HG03095 (cell line): Measurements from ENCODE around the gene RBBP9.
"Not testable (repeated sequence)": the region's sequence is repeated elsewhere in the genome, so short reads cannot be mapped to it uniquely, and the experiment has no call there.

Experiments used
- ATAC-seq: cut with Tn5 transposase; IDR thresholded peaks from one replicate; pipeline ENCODE4 v1.9.1; 2021; ENCODE audit warnings: moderate library complexity; ENCODE audit not compliant: unreplicated experiment

Gene RBBP9

GRCh38 chr20:18496740-18497592 is at the start of gene RBBP9:
Gene RBBP9, minus strand, starts transcription at chr20:18497225. Its CDS starts 58 bp downstream, at chr20:18497167.
- ATAC-seq, result peak; percentile 98

DNA sequence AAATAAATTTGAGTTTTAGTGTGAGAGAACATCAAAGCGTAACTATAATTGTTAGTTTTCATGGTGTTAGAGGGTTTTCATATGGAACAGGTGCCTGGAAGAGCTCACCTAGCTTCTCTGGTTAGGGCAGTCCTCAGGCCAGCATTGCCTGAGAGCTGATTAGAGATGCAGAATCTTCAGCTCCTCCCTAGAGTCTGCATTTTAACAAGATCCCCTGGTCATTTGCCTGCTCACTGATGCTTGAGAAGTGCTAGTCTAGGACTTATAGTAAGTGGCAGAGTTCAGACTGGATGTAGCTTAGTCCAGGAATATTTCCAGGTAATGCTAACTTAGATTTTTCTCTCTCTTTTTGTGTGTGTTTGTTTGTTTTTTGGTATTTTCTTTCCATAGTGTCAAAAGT is 48.5 kb upstream of the RBBP9 start:
- no peak for ATAC-seq

GRCh38 chr20:18543932-18544331 is 46.9 kb upstream of the RBBP9 start:
- ATAC-seq, result no peak

GRCh38 chr20:18543216-18543615 is 46.2 kb upstream of the RBBP9 start:
- ATAC-seq, result no peak

DNA sequence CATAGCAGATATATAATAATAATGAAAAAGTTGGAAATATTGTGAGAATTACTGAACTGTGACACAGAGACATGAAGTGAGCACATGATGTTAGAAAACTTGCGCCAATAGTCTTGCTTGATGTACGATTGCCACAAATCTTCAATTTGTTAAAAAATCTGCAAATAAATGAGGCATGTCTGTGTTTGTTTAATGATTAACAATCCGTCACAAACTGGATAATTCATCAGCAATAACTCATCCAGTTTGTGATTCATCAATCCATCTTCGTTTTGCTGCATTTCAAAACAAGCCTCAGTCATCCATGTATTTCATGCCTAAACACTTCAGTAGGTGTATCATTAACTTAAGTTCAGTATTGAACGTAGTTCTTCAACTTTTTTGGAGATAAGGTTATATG is 44.7 kb upstream of the RBBP9 start:
- no peak for ATAC-seq

DNA sequence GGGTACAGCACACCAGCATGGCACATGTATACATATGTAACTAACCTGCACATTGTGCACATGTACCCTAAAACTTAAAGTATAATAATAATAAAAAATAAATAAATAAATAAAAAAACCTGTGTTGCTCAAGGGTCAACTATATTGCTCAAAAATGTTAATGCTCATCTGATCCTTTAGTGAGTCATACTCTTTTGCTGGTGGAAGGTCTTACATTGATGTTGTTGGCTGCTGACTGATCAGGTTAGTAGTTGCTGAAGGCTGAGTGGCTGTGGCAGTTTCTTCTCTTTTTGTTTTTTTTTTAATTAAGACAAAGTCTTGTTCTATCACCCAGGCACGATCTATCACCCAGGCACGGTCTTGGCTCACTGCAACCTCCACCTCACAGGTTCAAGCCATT is 40.6 kb upstream of the RBBP9 start:
- ATAC-seq, result no peak

DNA sequence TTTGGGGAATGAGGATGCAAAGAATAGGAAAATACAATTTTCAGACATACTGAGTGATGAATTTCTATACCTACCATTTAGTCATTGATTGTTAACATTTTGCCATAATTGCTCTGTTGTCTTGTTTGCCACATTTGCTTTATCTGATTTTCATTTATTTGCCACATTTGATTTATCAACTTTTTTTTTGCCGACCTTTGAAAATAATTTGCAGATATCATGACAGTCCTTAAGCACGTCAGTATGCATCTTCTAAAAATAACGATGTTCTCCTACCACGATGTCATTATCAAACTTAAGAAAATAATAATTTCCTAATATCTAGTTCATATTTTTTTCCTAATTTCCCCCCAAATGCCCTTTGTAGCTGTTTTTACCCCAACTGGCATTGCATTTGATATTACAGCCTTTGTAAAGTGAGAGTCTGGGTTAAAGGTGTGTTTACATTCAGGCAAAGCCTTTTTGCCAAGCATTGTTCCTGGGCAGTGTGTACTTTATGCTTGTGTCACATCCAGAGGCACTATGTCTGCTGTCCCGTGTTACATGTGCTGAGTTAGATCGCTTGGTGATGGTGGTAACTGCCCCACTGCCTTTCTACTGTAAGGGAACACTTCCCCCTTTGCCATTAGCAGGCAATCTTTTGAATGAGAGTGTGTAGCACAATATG is 37.1 kb upstream of the RBBP9 start:
- no peak for ATAC-seq

DNA sequence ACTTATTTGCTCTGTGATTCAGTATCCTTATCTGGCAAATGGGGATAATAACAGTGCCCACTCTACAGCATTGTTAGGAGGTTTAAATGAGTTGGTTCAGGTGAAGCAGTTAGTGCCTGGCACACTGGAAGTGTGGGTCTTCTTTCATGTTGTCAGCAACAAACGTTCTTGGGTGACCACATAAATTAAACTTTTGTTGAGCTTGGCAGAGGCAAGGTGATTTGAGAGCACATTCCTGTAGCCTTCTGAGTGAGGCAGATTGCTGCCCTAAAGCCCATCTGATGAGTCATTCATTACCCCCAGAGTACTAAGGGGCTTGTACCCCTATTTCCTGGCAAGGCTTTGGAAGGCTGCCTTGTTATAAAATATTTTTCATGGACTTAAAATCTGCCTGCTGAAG is 36.5 kb upstream of the RBBP9 start:
- ATAC-seq, result no peak

DNA sequence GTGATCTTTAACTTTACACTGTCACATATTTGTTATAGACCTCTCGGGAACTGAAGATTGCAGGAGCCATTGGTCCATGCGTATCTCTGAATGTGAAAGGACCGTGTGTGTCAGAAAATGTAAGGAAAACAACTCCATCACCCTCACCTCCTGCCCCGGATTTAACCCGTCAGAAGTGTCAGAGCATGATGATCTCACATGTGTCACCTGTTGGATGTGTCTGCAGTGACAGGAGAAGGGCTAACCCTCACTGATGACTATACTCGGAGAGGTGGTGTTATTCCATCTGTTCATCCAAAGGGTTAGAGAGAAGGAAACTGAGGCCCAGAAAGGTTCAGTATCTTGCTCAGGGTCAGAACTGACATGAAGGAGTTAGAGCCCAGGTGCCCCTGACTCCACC is 35.6 kb upstream of the RBBP9 start:
- ATAC-seq, result no peak

DNA sequence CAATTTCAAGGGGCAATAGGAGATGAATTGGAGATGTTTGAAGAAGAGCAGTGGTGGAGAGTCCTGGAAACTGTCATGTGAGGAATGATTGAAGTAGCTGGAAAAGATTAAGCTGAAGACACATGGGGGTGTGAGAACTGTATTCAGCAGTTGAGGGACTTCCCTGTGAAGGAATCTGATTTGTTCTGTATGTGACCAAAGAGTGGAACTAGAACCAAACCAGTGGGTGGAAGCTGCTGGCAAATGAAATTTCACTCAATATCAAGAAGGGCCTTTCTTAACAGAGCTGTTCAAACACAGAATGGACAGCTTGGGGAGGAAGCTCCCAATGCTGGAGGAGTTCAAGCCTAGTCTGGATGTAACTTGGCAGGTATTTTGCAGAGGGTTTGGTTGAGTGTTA is 32.0 kb upstream of the RBBP9 start:
- ATAC-seq, result no peak

- ATAC-seq, result no peak
Measured at GRCh38 chr20:18527836-18528235, 30.8 kb upstream of the RBBP9 start.

DNA sequence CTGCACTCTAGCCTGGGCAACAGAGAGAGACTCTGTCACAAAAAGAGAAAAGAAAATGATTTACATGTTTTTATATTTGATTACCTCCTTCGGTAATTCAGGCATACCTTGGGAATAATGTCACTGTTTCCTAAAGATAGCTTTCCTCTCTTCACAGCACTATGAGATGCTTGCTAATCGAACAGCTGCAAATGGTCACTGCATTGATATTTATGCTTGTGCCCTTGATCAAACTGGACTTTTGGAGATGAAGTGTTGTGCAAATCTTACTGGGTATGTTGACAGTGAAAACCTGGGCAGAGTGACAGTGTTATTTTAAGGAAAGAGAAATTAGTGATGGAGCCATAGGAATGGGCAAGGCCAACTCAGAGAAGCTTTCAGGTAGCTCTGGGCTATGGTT is 30.3 kb upstream of the RBBP9 start:
- ATAC-seq, result no peak

GRCh38 chr20:18526761-18527160 is 29.7 kb upstream of the RBBP9 start:
- not testable (repeated sequence) for ATAC-seq

GRCh38 chr20:18524646-18525045 is 27.6 kb upstream of the RBBP9 start:
- ATAC-seq, result no peak

- ATAC-seq, result no peak
Measured at GRCh38 chr20:18523066-18523465, 26.0 kb upstream of the RBBP9 start.

DNA sequence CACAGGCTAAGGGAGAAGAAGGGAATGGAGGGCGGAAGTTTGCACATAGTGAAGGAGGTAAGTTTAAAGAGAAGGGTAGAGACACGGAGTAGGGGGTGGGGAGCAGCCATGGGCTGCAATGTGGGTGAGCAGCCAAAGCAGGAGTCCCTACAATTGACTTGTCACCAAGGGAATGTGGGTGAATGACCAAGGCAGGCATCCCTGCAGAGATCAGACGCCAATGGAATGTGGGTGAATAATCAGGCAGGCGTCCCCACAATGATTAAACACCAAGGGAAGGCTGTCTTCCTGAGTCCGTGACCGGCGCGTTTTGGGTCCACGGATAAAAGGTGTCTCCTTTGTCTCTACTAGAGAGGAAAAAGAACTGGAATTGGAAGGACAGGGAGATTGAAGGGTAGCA is 25.0 kb upstream of the RBBP9 start:
- not testable (repeated sequence) for ATAC-seq

GRCh38 chr20:18515973-18516372 is 18.9 kb upstream of the RBBP9 start:
- no peak for ATAC-seq

GRCh38 chr20:18514127-18514526 is 17.1 kb upstream of the RBBP9 start:
- no peak for ATAC-seq

DNA sequence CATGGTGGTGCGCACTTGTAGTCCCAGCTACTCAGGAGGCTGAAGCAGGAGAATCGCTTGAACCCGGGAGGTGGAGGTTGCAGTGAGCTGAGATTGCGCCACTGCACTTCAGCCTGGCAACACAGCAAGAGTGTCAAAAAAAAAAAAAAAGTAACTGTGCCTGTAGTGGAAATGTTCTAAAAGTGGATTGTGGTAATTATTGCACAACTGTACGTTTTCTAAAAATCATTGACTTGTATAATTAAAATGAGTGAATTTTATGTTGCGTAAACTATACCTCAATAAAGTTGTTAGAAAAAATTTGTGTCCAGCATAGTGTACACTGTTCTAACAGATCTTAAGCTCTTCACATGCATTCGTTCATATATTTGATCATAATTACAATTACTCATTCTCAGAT is 16.2 kb upstream of the RBBP9 start:
- ATAC-seq, result no peak

DNA sequence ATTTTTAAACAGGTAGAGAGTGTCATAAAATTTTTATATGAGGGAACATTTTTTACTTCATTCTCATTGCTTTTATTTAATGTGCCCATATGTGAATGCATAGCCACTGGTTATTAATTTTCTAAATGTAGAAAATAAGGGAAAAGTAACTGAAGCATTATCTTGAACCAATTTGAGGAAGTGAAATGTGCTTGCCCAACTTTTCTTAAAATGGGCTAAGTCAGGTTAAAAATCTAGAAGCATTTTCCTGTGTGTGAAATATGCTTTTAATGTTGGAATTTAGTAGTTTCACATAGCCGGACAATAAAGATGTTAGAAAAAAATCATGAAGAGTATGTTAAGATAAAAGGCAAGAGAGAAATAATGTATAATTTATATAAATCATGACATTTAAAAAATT is 14.5 kb upstream of the RBBP9 start:
- no peak for ATAC-seq

- peak; percentile 96 for ATAC-seq
Measured at GRCh38 chr20:18507218-18508191, 10.5 kb upstream of the RBBP9 start, which contains the start of gene SEC23B. Gene SEC23B, plus strand, starts transcription at chr20:18507940. Its CDS starts 2,896 bp downstream, at chr20:18510836.
